Nephron (organoid): Measurements from ENCODE around the gene SLC13A3.

ENCODE experiments used
- H3K27ac Mint-ChIP-seq, 3 experiments: 2 replicates each; pipeline ENCODE4 v1.8.0; 2020; ENCODE audit warnings: mixed read lengths in 3 of 3, mild to moderate bottlenecking in 2 of 3, moderate library complexity in 1 of 3
- H3K27me3 Mint-ChIP-seq: 2 replicates; pipeline ENCODE4 v1.8.0; 2021; ENCODE audit warnings: low read depth, mild to moderate bottlenecking, moderate library complexity, mixed read lengths
- H3K36me3 Mint-ChIP-seq: 2 replicates; pipeline ENCODE4 v1.8.0; 2020; ENCODE audit warnings: low read depth, mixed read lengths
- H3K4me1 Mint-ChIP-seq: 2 replicates; pipeline ENCODE4 v1.8.0; 2020; ENCODE audit warnings: mixed read lengths
- H3K4me3 Mint-ChIP-seq, 3 experiments: 2 replicates each; pipeline ENCODE4 v1.8.0; 2020; ENCODE audit warnings: mild to moderate bottlenecking in 3 of 3, mixed read lengths in 3 of 3, moderate library complexity in 2 of 3
- H3K9me3 Mint-ChIP-seq: 2 replicates; pipeline ENCODE4 v1.8.0; 2020; ENCODE audit warnings: mixed read lengths
- TF ChIP-seq, protein P1 (sequence below), 3 experiments: fragments of 200-600 bp; sonication (generic); IDR thresholded peaks; one replicate each; pipeline ENCODE4 v1.5.0; 2021; ENCODE audit warnings: antibody characterized with exemption in 3 of 3; ENCODE audit not compliant: unreplicated experiment in 3 of 3

Gene SLC13A3

GRCh38 chr20:46552460-46553420 lies 98.5 kb downstream of the SLC13A3 start:
- Mint-ChIP-seq H3K27ac (peak overlapping the region in 2 of 3 experiments; percentile 1 to 23), H3K9me3 (no peaks in the 10 kb centered on the region), H3K4me1 (peaks cover 4% of the 10 kb centered on the region), H3K36me3 (no peaks in the 10 kb centered on the region), H3K27me3 (peaks cover 9% of the 10 kb centered on the region), H3K4me3 (no peak overlapping the region)
- TF ChIP-seq, protein P1, sequence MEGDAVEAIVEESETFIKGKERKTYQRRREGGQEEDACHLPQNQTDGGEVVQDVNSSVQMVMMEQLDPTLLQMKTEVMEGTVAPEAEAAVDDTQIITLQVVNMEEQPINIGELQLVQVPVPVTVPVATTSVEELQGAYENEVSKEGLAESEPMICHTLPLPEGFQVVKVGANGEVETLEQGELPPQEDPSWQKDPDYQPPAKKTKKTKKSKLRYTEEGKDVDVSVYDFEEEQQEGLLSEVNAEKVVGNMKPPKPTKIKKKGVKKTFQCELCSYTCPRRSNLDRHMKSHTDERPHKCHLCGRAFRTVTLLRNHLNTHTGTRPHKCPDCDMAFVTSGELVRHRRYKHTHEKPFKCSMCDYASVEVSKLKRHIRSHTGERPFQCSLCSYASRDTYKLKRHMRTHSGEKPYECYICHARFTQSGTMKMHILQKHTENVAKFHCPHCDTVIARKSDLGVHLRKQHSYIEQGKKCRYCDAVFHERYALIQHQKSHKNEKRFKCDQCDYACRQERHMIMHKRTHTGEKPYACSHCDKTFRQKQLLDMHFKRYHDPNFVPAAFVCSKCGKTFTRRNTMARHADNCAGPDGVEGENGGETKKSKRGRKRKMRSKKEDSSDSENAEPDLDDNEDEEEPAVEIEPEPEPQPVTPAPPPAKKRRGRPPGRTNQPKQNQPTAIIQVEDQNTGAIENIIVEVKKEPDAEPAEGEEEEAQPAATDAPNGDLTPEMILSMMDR (IDR thresholded peaks at IDR 0.05; ENCODE audit: unreplicated experiment in 3 of 3): no peak

GRCh38 chr20:46551522-46552381 lies 99.5 kb downstream of the SLC13A3 start:
- Mint-ChIP-seq H3K4me1 (no peaks in the 10 kb centered on the region), H3K9me3 (no peaks in the 10 kb centered on the region), H3K27ac (no peak overlapping the region), H3K36me3 (no peaks in the 10 kb centered on the region), H3K27me3 (peaks cover 9% of the 10 kb centered on the region), H3K4me3 (no peak overlapping the region)
- TF ChIP-seq, protein P1 (IDR thresholded peaks at IDR 0.05; ENCODE audit: unreplicated experiment in 3 of 3): no peak

GRCh38 chr20:46550461-46550860 lies 100.8 kb downstream of the SLC13A3 start, which contains the start of gene OCSTAMP:
TSS of gene OCSTAMP (minus strand) at chr20:46550654. CDS start at chr20:46550560, 94 bp downstream.
- TF ChIP-seq, protein P1 (IDR thresholded peaks at IDR 0.05; ENCODE audit: unreplicated experiment in 3 of 3): no peak
- no peaks in the 10 kb centered on the region for H3K36me3 Mint-ChIP-seq
- no peak within 1 kb of the TSS for H3K4me3 Mint-ChIP-seq
- H3K4me1 Mint-ChIP-seq: no peaks in the 10 kb centered on the region
- H3K27ac Mint-ChIP-seq: no peak within 1 kb of the TSS
- H3K9me3 Mint-ChIP-seq: no peaks in the 10 kb centered on the region
- peaks cover 7% of the 10 kb centered on the region for H3K27me3 Mint-ChIP-seq

- no peak overlapping the region for H3K27ac Mint-ChIP-seq
- no peaks in the 10 kb centered on the region for H3K36me3 Mint-ChIP-seq
- no peaks in the 10 kb centered on the region for H3K27me3 Mint-ChIP-seq
- no peak overlapping the region for H3K4me3 Mint-ChIP-seq
- H3K9me3 Mint-ChIP-seq: no peaks in the 10 kb centered on the region
- TF ChIP-seq, protein P1 (IDR thresholded peaks at IDR 0.05; ENCODE audit: unreplicated experiment in 3 of 3): no peak
- H3K4me1 Mint-ChIP-seq: no peaks in the 10 kb centered on the region
Observed at GRCh38 chr20:46549188-46549972, 101.9 kb downstream of the SLC13A3 start.

DNA sequence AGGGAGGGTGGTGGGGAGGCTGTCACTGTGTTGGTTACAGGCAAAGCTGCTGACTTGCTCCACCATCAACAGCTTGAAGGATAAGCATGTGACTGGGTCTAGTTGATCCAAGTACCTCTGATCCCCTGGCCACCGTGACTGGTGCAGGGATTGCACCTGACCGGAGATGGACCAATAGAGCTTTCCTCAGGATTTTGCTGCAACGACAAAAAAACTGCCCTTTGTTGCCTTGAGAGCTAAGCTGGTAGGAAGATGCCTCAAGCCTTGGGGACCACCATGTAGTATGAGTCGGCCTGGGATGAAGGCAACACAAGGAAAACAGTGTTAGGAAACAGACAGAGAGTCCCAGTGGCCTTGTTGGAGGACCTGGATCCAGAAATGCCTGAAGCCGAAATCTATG lies 102.6 kb downstream of the SLC13A3 start:
- H3K9me3 Mint-ChIP-seq: no peaks in the 10 kb centered on the region
- no peaks in the 10 kb centered on the region for H3K27me3 Mint-ChIP-seq
- no peak overlapping the region for H3K4me3 Mint-ChIP-seq
- no peak overlapping the region for H3K27ac Mint-ChIP-seq
- H3K4me1 Mint-ChIP-seq: no peaks in the 10 kb centered on the region
- TF ChIP-seq, protein P1 (IDR thresholded peaks at IDR 0.05; ENCODE audit: unreplicated experiment in 3 of 3): no peak
- H3K36me3 Mint-ChIP-seq: no peaks in the 10 kb centered on the region
